ENCODE results near the gene TXNDC16.

TXNDC16 gene

GRCh38 chr14:52391881-52392615 is 160.3 kb downstream of the TXNDC16 start:
- no peak for DNase-seq (ENCODE audit: low read depth)

Data from T follicular helper cell (primary cell).